IPS-20b (cell line): ENCODE data around the gene CPNE4.

Experiments used
- H3K27ac ChIP-seq: one replicate; pipeline ENCODE4 v1.5.1; 2013; ENCODE audit warnings: low read length
- H3K27me3 ChIP-seq: 2 replicates; pipeline ENCODE4 v1.6.1; 2013; ENCODE audit warnings: mild to moderate bottlenecking, low read length, inconsistent platforms; ENCODE audit not compliant: insufficient read depth
- H3K36me3 ChIP-seq: 2 replicates; pipeline ENCODE4 v1.6.1; 2013; ENCODE audit warnings: low read depth, mild to moderate bottlenecking, inconsistent platforms, low read length, moderate library complexity; ENCODE audit not compliant: insufficient read depth
- H3K4me1 ChIP-seq: 2 replicates; pipeline ENCODE4 v1.6.1; 2013; ENCODE audit warnings: mild to moderate bottlenecking, control low read depth, inconsistent platforms, low read length, moderate library complexity; ENCODE audit not compliant: insufficient read depth
- H3K4me3 ChIP-seq: 2 replicates; pipeline ENCODE4 v1.5.1; 2013; ENCODE audit warnings: mild to moderate bottlenecking, low read length, inconsistent platforms
- H3K9ac ChIP-seq: 2 replicates; pipeline ENCODE4 v1.6.1; 2013; ENCODE audit warnings: low read depth, mild to moderate bottlenecking, inconsistent platforms, low read length, moderate library complexity
- H3K9me3 ChIP-seq: 2 replicates; pipeline ENCODE4 v1.6.1; 2013; ENCODE audit warnings: mild to moderate bottlenecking, low read depth, low read length, inconsistent platforms; ENCODE audit not compliant: insufficient read depth

Gene CPNE4

GRCh38 chr3:132042681-132043080, 7.9 kb upstream of the CPNE4 start:
- Histone ChIP-seq H3K27ac (no peak overlapping the region), H3K4me3 (no peak overlapping the region), H3K27me3 (0 out of 2 replicates have a peak, but pooled peaks cover 1% of the 10 kb centered on the region), H3K4me1 (no peaks in the 10 kb centered on the region), H3K9ac (no peak overlapping the region), H3K36me3 (no peaks in the 10 kb centered on the region), H3K9me3 (no peaks in the 10 kb centered on the region)

GRCh38 chr3:132038198-132038825, 3.5 kb upstream of the CPNE4 start:
- Histone ChIP-seq H3K27ac (no peak overlapping the region), H3K9me3 (no peaks in the 10 kb centered on the region), H3K9ac (no peak overlapping the region), H3K4me3 (no peak overlapping the region), H3K4me1 (no peaks in the 10 kb centered on the region), H3K27me3 (peaks cover 39% of the 10 kb centered on the region), H3K36me3 (no peaks in the 10 kb centered on the region)

DNA sequence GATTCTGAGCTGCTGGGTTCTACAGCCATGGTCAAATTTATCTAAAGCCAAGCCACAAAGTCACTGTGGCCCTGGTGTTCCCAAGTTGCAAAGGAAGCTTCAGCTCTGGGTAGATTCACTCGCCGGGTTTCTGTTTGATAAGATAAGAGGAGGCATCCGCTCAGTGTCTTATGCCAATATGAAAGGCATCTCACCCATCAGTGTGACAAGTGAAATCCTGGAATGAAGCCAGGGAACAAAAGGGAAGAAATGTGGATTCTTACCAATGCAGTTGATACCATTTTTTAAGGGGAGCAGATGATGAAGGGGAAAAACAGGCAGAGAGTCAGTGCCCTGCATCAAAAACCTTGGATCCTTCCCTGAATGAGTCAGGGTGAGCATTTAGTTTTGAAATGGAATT, 2.8 kb upstream of the CPNE4 start:
- no peak overlapping the region for H3K4me3 ChIP-seq
- H3K27me3 ChIP-seq, result peaks cover 46% of the 10 kb centered on the region
- no peaks in the 10 kb centered on the region for H3K36me3 ChIP-seq
- no peaks in the 10 kb centered on the region for H3K9me3 ChIP-seq
- H3K4me1 ChIP-seq, result 0 out of 2 replicates have a peak, but pooled peaks cover 5% of the 10 kb centered on the region
- H3K9ac ChIP-seq, result no peak overlapping the region
- H3K27ac ChIP-seq, result no peak overlapping the region

DNA sequence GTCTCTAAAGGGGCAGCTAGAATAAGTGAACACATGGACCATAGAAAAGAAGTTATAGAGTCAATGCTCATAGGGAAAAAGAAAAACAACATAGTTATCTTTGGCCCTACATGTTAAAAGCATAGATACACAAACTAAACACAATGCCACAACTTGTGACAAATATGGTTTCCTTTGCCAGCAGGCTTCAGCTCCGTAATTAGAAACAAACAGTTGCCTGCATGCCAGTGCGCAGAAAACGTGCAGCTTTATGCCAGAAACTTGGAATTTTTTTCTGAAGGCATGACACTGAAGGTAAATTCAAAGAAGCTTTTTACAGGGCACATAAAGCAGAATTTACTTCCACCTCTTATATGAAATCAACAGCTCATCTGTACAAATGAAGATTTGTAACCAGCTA, 2.2 kb upstream of the CPNE4 start:
- H3K9me3 ChIP-seq, result no peaks in the 10 kb centered on the region
- no peaks in the 10 kb centered on the region for H3K36me3 ChIP-seq
- H3K9ac ChIP-seq, result no peak overlapping the region
- H3K27ac ChIP-seq, result no peak overlapping the region
- H3K4me3 ChIP-seq, result no peak overlapping the region
- H3K4me1 ChIP-seq, result 0 out of 2 replicates have a peak, but pooled peaks cover 5% of the 10 kb centered on the region
- peaks cover 52% of the 10 kb centered on the region for H3K27me3 ChIP-seq

GRCh38 chr3:132034097-132034485, 723 bp downstream of the CPNE4 start:
- peaks cover 55% of the 10 kb centered on the region for H3K27me3 ChIP-seq
- peak overlapping the region; percentile 80 for H3K4me3 ChIP-seq
- H3K27ac ChIP-seq, result no peak overlapping the region
- H3K36me3 ChIP-seq, result no peaks in the 10 kb centered on the region
- peak overlapping the region; percentile 6; the same call in 1 of the 2 replicates for H3K9ac ChIP-seq
- H3K9me3 ChIP-seq, result no peaks in the 10 kb centered on the region
- 0 out of 2 replicates have a peak, but pooled peaks cover 9% of the 10 kb centered on the region for H3K4me1 ChIP-seq

- H3K36me3 ChIP-seq, result no peaks in the 10 kb centered on the region
- no peaks in the 10 kb centered on the region for H3K9me3 ChIP-seq
- peak overlapping the region; percentile 80 for H3K4me3 ChIP-seq
- H3K9ac ChIP-seq, result peak overlapping the region; percentile 6; the same call in 1 of the 2 replicates
- H3K27me3 ChIP-seq, result peaks cover 55% of the 10 kb centered on the region
- 0 out of 2 replicates have a peak, but pooled peaks cover 11% of the 10 kb centered on the region for H3K4me1 ChIP-seq
- no peak overlapping the region for H3K27ac ChIP-seq
These were observed 1.3 kb downstream of the CPNE4 start for GRCh38 chr3:132033471-132033870.

DNA sequence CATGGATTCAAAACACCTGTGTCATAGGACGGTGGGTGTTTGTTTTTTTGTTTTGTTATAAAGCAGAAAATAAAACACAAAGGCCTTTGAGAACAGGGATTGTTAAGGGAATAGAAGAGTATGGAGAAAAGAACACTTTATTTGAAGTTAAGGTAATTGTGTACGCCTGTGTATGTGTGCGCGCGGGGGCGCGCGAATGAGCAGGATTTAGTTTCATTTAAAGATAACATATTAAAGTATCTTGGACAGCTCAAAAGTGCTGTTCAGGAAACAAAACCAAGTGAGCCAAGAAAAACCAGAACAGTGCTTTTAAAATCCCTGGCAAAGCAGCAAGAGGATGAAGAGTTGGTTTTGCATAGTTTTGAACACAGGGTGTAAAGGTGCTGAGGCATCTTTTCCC, 1.9 kb downstream of the CPNE4 start:
- peaks cover 55% of the 10 kb centered on the region for H3K27me3 ChIP-seq
- H3K4me1 ChIP-seq, result peaks cover 11% of the 10 kb centered on the region; the same call in 1 of the 2 replicates
- no peaks in the 10 kb centered on the region for H3K36me3 ChIP-seq
- no peaks in the 10 kb centered on the region for H3K9me3 ChIP-seq
- H3K27ac ChIP-seq, result no peak overlapping the region
- H3K9ac ChIP-seq, result no peak overlapping the region
- H3K4me3 ChIP-seq, result peak overlapping the region; percentile 80

DNA sequence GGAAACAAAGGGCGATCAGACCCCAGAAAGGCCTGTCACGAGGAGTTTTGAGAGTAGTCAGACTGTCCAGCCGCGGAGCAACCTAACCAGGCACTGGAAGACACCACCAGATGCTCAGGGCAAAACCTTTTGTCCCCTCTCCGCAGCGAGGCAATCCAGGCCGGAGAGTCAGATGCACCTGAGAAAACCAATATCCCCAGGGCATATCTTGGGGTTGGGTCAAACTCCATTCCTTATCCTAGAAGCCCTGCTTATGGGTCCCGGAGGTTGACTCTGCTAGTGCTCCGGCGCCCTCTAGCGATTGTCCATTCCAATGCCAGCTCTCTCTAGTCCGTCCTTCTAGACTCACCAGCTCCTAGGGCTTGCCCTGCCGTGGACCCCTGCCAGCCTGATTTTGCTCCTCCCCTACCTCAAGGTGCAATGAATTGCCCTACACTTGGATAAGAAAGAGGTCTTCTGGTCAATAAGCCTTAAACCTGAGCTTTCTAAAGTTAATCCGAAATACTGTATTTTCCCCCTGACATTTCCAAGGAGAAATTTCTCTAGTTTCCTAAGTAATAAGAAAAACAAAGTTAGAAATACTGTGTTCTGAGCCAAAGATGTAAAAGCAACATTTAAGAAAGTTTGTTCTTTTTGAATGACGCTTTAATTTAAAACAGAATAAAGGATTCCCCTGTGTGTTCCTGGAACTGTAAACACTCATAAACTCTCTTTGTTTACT, 5.5 kb downstream of the CPNE4 start:
- Histone ChIP-seq H3K36me3 (no peaks in the 10 kb centered on the region), H3K27me3 (peaks cover 26% of the 10 kb centered on the region), H3K9me3 (no peaks in the 10 kb centered on the region), H3K9ac (no peak overlapping the region; the same call in 1 of the 2 replicates), H3K4me1 (peaks cover 11% of the 10 kb centered on the region; the same call in 1 of the 2 replicates), H3K4me3 (no peak overlapping the region), H3K27ac (no peak overlapping the region)

DNA sequence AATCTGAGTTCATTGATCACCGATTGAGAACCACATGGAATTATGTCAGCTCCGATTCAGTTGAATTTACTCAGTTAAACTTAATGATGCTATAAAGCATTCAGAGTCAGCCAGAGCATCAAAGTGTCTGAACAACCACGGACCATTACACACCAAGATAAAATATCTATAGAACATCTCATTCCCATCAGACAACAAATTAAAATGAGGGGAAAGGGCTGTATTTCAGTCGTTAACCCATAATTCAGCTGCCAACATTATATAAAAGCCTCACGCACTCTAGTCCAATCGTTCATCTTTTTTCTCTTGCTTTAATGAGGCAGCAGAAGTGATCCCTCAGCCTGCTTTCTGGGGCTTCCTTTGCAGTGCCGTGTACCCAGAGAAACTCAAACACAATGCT, 11.9 kb downstream of the CPNE4 start:
- no peaks in the 10 kb centered on the region; the same call in 1 of the 2 replicates for H3K4me1 ChIP-seq
- no peak overlapping the region for H3K4me3 ChIP-seq
- H3K27ac ChIP-seq, result no peak overlapping the region
- H3K9me3 ChIP-seq, result no peaks in the 10 kb centered on the region
- H3K27me3 ChIP-seq, result no peaks in the 10 kb centered on the region
- no peak overlapping the region for H3K9ac ChIP-seq
- H3K36me3 ChIP-seq, result no peaks in the 10 kb centered on the region

- Histone ChIP-seq H3K9me3 (no peaks in the 10 kb centered on the region), H3K27me3 (no peaks in the 10 kb centered on the region), H3K4me3 (no peak overlapping the region), H3K9ac (no peak overlapping the region), H3K4me1 (no peaks in the 10 kb centered on the region), H3K36me3 (no peaks in the 10 kb centered on the region), H3K27ac (no peak overlapping the region)
These were observed 14.8 kb downstream of the CPNE4 start for GRCh38 chr3:132020058-132020457.

- no peaks in the 10 kb centered on the region for H3K9me3 ChIP-seq
- H3K4me3 ChIP-seq, result no peak overlapping the region
- H3K27ac ChIP-seq, result no peak overlapping the region
- no peak overlapping the region for H3K9ac ChIP-seq
- H3K36me3 ChIP-seq, result no peaks in the 10 kb centered on the region
- no peaks in the 10 kb centered on the region for H3K27me3 ChIP-seq
- H3K4me1 ChIP-seq, result peaks cover 3% of the 10 kb centered on the region; the same call in 1 of the 2 replicates
These were observed 17.7 kb downstream of the CPNE4 start for GRCh38 chr3:132017137-132017536.
